NCI-H526 treated with DMSO at 0.1 percent for 48 hours (cell line): ENCODE results near the gene TSPAN5.
"Not testable (repeated sequence)": the region's sequence is repeated elsewhere in the genome, so short reads cannot be mapped to it uniquely, and the experiment has no call there.

Experiments used
- DNase-seq: peaks from one replicate; lab custom pipeline; 2025; lab: John Stamatoyannopoulos, UW

Gene TSPAN5

GRCh38 chr4:98546910-98547594 is 111.4 kb downstream of the TSPAN5 start:
- DNase-seq, result no peak

GRCh38 chr4:98544818-98545414 is 113.5 kb downstream of the TSPAN5 start:
- DNase-seq, result no peak

- no peak for DNase-seq
These were observed 114.1 kb downstream of the TSPAN5 start for GRCh38 chr4:98544141-98544817.

DNA sequence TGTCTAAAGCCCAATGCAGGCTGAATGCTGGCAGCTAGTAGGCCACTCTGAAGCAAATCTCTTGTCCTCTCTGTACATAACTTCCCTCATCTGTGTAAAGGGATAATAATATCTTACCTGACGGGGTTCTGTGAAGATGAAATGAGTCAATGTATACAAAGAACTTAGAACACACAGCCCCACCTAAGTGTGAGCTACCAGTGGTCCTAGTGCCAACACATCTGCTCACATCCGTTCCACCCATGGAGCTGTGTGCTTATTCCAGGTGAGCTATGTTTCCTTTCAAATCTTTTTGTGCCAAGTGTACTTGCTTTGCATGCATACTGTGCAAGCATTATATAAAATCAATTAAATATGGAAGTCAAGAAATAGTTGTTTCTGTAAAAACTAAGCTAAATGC is 116.4 kb downstream of the TSPAN5 start:
- DNase-seq, result no peak

GRCh38 chr4:98540803-98541202 is 117.6 kb downstream of the TSPAN5 start:
- DNase-seq, result no peak

- no peak for DNase-seq
These were observed 118.7 kb downstream of the TSPAN5 start for GRCh38 chr4:98539741-98540140.

- DNase-seq, result no peak
These were observed 119.1 kb downstream of the TSPAN5 start for GRCh38 chr4:98539299-98539698.

DNA sequence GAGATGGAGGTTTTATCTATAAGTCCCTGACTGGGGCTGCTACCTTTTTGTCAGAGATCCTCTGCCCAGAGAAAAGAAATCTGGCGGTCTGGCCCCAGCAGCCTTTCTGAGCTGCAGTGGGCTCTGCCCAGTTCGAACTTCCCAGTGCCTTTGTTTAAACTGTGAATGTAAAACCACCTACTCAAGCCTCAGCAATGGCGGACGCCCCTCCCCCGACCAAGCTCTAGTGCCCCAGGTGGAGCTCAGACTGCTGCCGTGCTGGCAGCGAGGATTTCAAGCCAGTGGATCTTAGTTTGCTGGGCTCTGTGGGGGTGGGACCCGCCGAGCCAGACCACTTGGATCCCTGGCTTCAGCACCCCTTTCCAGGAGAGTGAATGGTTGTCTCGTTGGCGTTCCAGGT is 121.8 kb downstream of the TSPAN5 start:
- DNase-seq, result no peak

GRCh38 chr4:98534146-98534545 is 124.3 kb downstream of the TSPAN5 start:
- not testable (repeated sequence) for DNase-seq

- no peak for DNase-seq
These were observed 127.8 kb downstream of the TSPAN5 start for GRCh38 chr4:98530572-98530971.

- DNase-seq, result no peak
These were observed 128.3 kb downstream of the TSPAN5 start for GRCh38 chr4:98529970-98530569.

DNA sequence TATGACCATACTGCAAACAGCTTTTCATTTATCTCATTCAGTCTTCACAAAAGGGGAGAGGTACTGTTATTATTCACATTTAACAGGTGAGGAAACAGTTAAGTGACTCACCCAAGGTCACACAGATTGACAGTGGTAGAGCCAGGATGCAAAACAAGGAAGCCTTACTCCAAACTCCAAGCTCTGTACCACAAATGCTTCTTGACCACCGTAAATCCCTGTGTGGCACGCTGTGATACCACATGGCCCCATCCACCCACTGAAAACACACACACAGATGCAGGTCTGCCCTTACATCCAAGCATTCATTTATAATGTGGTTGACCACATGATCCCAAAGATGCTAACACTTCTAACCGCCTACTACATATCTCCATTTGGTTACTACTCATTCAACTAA is 129.5 kb downstream of the TSPAN5 start:
- DNase-seq, result no peak

- no peak for DNase-seq
These were observed 130.7 kb downstream of the TSPAN5 start for GRCh38 chr4:98527534-98528269.

DNA sequence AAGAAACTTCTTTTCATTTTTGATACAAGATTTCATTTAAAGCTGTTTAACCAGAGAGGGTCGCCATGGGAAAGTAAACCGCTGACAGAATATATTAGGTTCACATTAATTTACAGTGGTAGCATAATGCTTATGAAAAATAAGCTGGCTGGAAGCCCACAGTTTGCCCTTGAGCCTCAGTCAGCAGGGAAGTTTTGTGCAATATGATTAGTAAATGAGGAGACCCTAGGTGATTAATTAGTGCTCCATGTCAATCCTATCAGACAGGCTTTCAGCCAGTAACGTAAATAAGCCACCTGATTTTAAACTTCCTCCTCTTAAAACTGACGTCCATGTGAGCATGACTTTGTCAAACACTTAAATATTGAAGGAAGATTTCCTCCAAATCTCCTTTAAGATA is 134.2 kb downstream of the TSPAN5 start:
- no peak for DNase-seq

- no peak for DNase-seq
These were observed 135.6 kb downstream of the TSPAN5 start for GRCh38 chr4:98522636-98523395.

- no peak for DNase-seq
These were observed 136.3 kb downstream of the TSPAN5 start for GRCh38 chr4:98522062-98522461.

DNA sequence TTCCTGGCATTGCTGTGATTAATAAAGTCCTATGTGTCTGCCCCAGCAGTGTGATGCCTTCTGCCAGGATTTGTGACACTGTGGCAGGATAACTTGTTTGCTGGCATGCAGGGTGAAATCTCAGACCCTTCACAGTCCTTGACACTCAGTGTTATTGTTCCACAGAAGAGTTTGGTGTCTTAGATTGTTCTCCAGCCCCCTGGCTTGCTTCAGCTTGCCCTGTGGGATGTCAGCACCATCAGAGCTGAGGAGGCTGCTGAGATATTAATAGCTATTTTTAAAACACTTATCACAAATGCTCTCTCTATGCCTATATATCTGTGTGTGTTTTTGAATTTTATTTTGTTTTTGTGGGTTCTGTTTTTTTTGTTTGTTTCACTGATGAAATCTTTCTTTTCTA is 136.9 kb downstream of the TSPAN5 start:
- no peak for DNase-seq

GRCh38 chr4:98519268-98519977 is 139.0 kb downstream of the TSPAN5 start:
- DNase-seq, result no peak

DNA sequence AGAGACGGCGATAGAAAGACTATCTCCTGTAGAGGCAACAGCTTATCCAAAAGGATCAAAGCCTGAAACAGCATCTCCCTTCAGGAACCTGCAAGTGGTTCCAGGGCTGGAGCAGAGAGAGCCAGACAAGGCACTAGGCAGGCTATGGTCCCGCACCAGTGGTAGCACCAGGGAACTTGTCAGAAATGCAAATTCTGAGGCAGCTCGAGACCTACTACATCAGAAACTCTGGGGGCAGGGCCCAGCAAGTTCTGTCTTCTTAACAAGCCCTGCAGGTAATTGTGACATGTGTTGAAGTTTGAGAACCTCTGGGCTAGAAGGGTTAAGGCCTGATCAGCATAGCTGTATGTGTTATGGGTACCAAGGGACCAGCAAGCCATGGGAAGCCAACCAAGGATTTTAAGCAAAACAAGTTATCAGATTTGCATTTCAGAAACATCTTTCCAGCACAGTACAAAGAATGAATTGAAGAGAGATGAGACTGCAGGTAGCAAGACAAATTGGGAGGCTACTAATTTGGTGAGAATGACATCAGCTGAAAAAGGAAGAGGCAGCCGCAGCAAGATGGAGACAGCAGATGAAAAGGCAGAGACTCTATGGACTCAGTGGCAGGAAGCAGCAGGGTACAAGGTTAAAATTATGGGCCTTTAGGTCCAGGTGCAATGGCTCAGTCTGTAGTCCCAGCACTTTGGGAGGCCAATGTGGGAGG is 139.7 kb downstream of the TSPAN5 start:
- DNase-seq, result peak; percentile 96
